DOHH2 (cell line): ENCODE measurements around the gene SLC39A11.

Experiments used
- H3F3A ChIP-seq: fragments of 200-600 bp; sonication (generic), shearing (Covaris generic); 2 replicates; pipeline ENCODE4 v1.6.0; 2016; ENCODE audit warnings: antibody characterized with exemption, mild to moderate bottlenecking; ENCODE audit not compliant: control insufficient read depth, insufficient read depth
- H3K27ac ChIP-seq: fragments of 200-600 bp; sonication (generic); 2 replicates; pipeline ENCODE4 v1.5.1; 2014; ENCODE audit warnings: low read depth, mild to moderate bottlenecking, low read length, moderate library complexity
- H3K27me3 ChIP-seq: fragments of 200-600 bp; sonication (generic); 2 replicates; pipeline ENCODE4 v1.6.1; 2014; ENCODE audit warnings: mild to moderate bottlenecking, low read length, mixed read lengths; ENCODE audit not compliant: control insufficient read depth
- H3K36me3 ChIP-seq: fragments of 200-600 bp; sonication (generic); 2 replicates; pipeline ENCODE4 v1.6.1; 2014; ENCODE audit warnings: mild to moderate bottlenecking, low read length, moderate library complexity, mixed read lengths; ENCODE audit not compliant: control insufficient read depth
- H3K4me1 ChIP-seq: fragments of 200-600 bp; sonication (generic); 2 replicates; pipeline ENCODE4 v1.6.1; 2014; ENCODE audit warnings: mild to moderate bottlenecking, low read length, mixed read lengths; ENCODE audit not compliant: control insufficient read depth
- H3K4me2 ChIP-seq: fragments of 200-600 bp; sonication (generic); 2 replicates; pipeline ENCODE4 v1.6.0; 2014; ENCODE audit warnings: mild to moderate bottlenecking, low read length, moderate library complexity
- H3K4me3 ChIP-seq: fragments of 200-600 bp; sonication (generic); 2 replicates; pipeline ENCODE4 v1.5.1; 2014; ENCODE audit warnings: mild to moderate bottlenecking, low read length, mixed read lengths
- H3K79me2 ChIP-seq: fragments of 200-600 bp; sonication (generic); 2 replicates; pipeline ENCODE4 v1.6.1; 2014; ENCODE audit warnings: mild to moderate bottlenecking, low read length, mixed read lengths; ENCODE audit not compliant: control insufficient read depth
- H3K9me2 ChIP-seq: fragments of 200-600 bp; sonication (generic); replicated peaks from 2 replicates; pipeline ENCODE4 v1.6.1; 2014; ENCODE audit warnings: mild to moderate bottlenecking, low read length, mixed read lengths; ENCODE audit not compliant: control insufficient read depth
- H3K9me3 ChIP-seq: fragments of 200-600 bp; sonication (generic); 2 replicates; pipeline ENCODE4 v1.6.1; 2014; ENCODE audit warnings: antibody characterized with exemption, low read length, mixed read lengths; ENCODE audit not compliant: control insufficient read depth, insufficient read depth
- H4K20me1 ChIP-seq: fragments of 200-600 bp; sonication (generic); 2 replicates; pipeline ENCODE4 v1.6.0; 2014; ENCODE audit warnings: low read depth, mild to moderate bottlenecking, antibody characterized with exemption, low read length, moderate library complexity; ENCODE audit not compliant: control insufficient read depth, insufficient read depth
- EZH2phosphoT487 ChIP-seq: fragments of 200-600 bp; sonication (generic); IDR thresholded peaks from 2 replicates; pipeline ENCODE4 v1.6.1; 2017; ENCODE audit warnings: borderline replicate concordance, mild to moderate bottlenecking, antibody characterized with exemption, low read length, moderate library complexity, mixed read lengths
- TF ChIP-seq, protein P1 (sequence below): fragments of 200-600 bp; sonication (generic); IDR thresholded peaks from one replicate; pipeline ENCODE4 v1.5.1; 2014; ENCODE audit warnings: antibody characterized with exemption, mild to moderate bottlenecking, low read depth, low read length; ENCODE audit not compliant: poor library complexity, severe bottlenecking

SLC39A11 gene

DNA sequence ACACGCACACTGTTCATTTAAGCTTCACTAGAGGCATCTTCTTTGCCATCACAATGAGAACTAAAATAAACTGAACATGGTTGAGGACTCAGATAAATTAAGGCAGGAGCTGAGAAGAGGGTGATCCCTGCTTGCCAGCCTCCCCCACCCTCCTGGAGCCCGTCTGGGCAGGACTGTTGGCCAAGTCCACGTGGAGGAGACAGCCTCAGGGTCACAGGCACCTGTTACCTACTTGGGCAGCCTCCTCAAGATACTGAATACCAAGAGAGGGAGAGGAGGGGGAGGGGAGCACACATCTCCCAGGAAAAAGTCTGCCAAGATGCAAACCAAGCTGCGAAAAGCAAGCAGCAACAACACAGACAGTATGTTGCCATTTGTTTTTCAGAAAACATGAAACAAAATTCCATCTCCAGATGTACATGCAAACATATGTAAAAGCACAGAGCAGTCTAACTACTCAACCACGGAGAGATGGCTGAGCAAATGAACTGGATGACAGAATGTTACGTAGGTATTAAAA lies 67.4 kb downstream of the SLC39A11 start:
- Histone ChIP-seq H3K4me2 (no peak overlapping the region), H4K20me1 (no peaks in the 10 kb centered on the region), H3K9me2 (no peaks in the 10 kb centered on the region), H3K79me2 (no peaks in the 10 kb centered on the region), H3K27ac (no peak overlapping the region), H3K27me3 (no peaks in the 10 kb centered on the region), H3K4me3 (no peak overlapping the region), H3F3A (no peaks in the 10 kb centered on the region), H3K9me3 (no peaks in the 10 kb centered on the region), H3K36me3 (no peaks in the 10 kb centered on the region), H3K4me1 (no peaks in the 10 kb centered on the region)
- TF ChIP-seq, protein P1, sequence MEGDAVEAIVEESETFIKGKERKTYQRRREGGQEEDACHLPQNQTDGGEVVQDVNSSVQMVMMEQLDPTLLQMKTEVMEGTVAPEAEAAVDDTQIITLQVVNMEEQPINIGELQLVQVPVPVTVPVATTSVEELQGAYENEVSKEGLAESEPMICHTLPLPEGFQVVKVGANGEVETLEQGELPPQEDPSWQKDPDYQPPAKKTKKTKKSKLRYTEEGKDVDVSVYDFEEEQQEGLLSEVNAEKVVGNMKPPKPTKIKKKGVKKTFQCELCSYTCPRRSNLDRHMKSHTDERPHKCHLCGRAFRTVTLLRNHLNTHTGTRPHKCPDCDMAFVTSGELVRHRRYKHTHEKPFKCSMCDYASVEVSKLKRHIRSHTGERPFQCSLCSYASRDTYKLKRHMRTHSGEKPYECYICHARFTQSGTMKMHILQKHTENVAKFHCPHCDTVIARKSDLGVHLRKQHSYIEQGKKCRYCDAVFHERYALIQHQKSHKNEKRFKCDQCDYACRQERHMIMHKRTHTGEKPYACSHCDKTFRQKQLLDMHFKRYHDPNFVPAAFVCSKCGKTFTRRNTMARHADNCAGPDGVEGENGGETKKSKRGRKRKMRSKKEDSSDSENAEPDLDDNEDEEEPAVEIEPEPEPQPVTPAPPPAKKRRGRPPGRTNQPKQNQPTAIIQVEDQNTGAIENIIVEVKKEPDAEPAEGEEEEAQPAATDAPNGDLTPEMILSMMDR = no peak
- no peak for TF ChIP-seq EZH2phosphoT487

DNA sequence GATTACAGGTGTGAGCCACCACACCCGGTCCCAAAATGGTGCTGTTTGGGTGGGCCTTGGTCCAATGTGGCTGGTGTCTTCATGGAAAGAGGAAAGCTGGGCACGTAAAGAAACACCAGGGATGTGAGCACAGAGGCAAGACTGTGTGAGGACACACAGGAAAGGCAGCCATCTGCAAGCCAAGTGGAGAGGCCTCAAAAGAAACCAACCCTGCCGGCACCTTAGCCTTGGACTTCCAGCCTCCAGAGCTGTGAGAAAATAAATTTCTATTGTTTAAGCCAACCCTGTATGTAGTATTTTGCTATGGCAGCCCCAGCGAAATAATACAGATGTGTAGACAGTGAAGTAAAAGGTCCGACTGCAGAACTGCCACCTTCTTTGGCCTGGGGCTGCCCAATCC lies 68.7 kb downstream of the SLC39A11 start:
- no peaks in the 10 kb centered on the region for H3K27me3 ChIP-seq
- H3K4me2 ChIP-seq = no peak overlapping the region
- no peaks in the 10 kb centered on the region for H3K79me2 ChIP-seq
- no peaks in the 10 kb centered on the region for H3K4me1 ChIP-seq
- no peak overlapping the region for H3K27ac ChIP-seq
- no peaks in the 10 kb centered on the region for H4K20me1 ChIP-seq
- H3K36me3 ChIP-seq = no peaks in the 10 kb centered on the region
- H3K9me3 ChIP-seq = no peaks in the 10 kb centered on the region
- TF ChIP-seq, protein P1 = no peak
- TF ChIP-seq EZH2phosphoT487 = no peak
- H3K9me2 ChIP-seq = no peaks in the 10 kb centered on the region
- H3K4me3 ChIP-seq = no peak overlapping the region
- H3F3A ChIP-seq = no peaks in the 10 kb centered on the region

DNA sequence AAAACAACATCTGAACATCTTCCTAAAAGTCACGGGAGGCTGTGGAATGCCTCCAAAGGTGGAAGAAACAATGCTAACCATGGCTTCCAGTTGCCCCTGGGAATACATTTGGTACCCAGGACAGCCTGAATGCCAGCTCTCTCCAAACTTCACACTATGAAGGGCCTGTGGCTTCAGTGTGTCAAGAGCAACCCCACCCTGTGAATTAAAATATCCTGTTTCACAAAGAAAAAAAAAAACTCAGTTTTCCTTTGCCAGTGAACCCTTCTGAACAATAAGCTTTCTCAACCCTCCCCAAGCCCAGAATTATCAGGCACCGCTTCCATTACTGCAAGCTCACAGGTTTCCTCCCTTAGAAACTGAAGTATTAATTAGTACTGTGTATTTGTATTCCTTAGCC lies 69.8 kb downstream of the SLC39A11 start:
- no peak overlapping the region for H3K4me2 ChIP-seq
- H3K27ac ChIP-seq = no peak overlapping the region
- no peaks in the 10 kb centered on the region for H3K4me1 ChIP-seq
- no peaks in the 10 kb centered on the region for H3K36me3 ChIP-seq
- no peak overlapping the region for H3K4me3 ChIP-seq
- H3F3A ChIP-seq = no peaks in the 10 kb centered on the region
- H4K20me1 ChIP-seq = no peaks in the 10 kb centered on the region
- H3K79me2 ChIP-seq = no peaks in the 10 kb centered on the region
- no peaks in the 10 kb centered on the region for H3K9me2 ChIP-seq
- TF ChIP-seq, protein P1 = no peak
- TF ChIP-seq EZH2phosphoT487 = no peak
- H3K9me3 ChIP-seq = no peaks in the 10 kb centered on the region
- no peaks in the 10 kb centered on the region for H3K27me3 ChIP-seq
